ENCODE data around the gene E2F6.
A peak's percentile ranks its signal among the peaks of the same experiment; 100 is the strongest.
"Not testable (repeated sequence)": the region's sequence is repeated elsewhere in the genome, so short reads cannot be mapped to it uniquely, and the experiment has no call there.

E2F6 gene

GRCh38 chr2:11407413-11407812 is 58.5 kb downstream of the E2F6 start:
- TF ChIP-seq CTCF (conservative IDR thresholded peaks at IDR 0.05; ENCODE audit: control insufficient read depth, insufficient read depth, low read depth, low read length): no peak
- DNase-seq (ENCODE audit: low read depth): no peak
- no peak overlapping the region for H3K4me3 ChIP-seq (ENCODE audit: control insufficient read depth, low read depth, low read length)

- peak; percentile 78 for DNase-seq (ENCODE audit: low read depth)
- TF ChIP-seq CTCF (conservative IDR thresholded peaks at IDR 0.05; ENCODE audit: control insufficient read depth, insufficient read depth, low read depth, low read length): no peak
- no peak overlapping the region for H3K4me3 ChIP-seq (ENCODE audit: control insufficient read depth, low read depth, low read length)
Measured at GRCh38 chr2:11406958-11407381, 59.0 kb downstream of the E2F6 start.

GRCh38 chr2:11406267-11406957 is 59.5 kb downstream of the E2F6 start:
- TF ChIP-seq CTCF (conservative IDR thresholded peaks at IDR 0.05; ENCODE audit: control insufficient read depth, insufficient read depth, low read depth, low read length): no peak
- DNase-seq (ENCODE audit: low read depth): peak; percentile 68
- no peak overlapping the region for H3K4me3 ChIP-seq (ENCODE audit: control insufficient read depth, low read depth, low read length)

GRCh38 chr2:11405599-11406266 is 60.2 kb downstream of the E2F6 start:
- TF ChIP-seq CTCF (conservative IDR thresholded peaks at IDR 0.05; ENCODE audit: control insufficient read depth, insufficient read depth, low read depth, low read length): no peak
- H3K4me3 ChIP-seq (ENCODE audit: control insufficient read depth, low read depth, low read length): no peak overlapping the region
- DNase-seq (ENCODE audit: low read depth): no peak

GRCh38 chr2:11405074-11405406 is 60.9 kb downstream of the E2F6 start:
- not testable (repeated sequence) for DNase-seq (ENCODE audit: low read depth); H3K4me3 ChIP-seq (ENCODE audit: control insufficient read depth, low read depth, low read length)

GRCh38 chr2:11404376-11405073 is 61.4 kb downstream of the E2F6 start:
- DNase-seq (ENCODE audit: low read depth): no peak
- no peak for TF ChIP-seq CTCF (conservative IDR thresholded peaks at IDR 0.05; ENCODE audit: control insufficient read depth, insufficient read depth, low read depth, low read length)
- H3K4me3 ChIP-seq (ENCODE audit: control insufficient read depth, low read depth, low read length): no peak overlapping the region

- TF ChIP-seq CTCF (conservative IDR thresholded peaks at IDR 0.05; ENCODE audit: control insufficient read depth, insufficient read depth, low read depth, low read length): no peak
- H3K4me3 ChIP-seq (ENCODE audit: control insufficient read depth, low read depth, low read length): no peak overlapping the region
- DNase-seq (ENCODE audit: low read depth): no peak
Measured at GRCh38 chr2:11402436-11402835, 63.5 kb downstream of the E2F6 start.

Data from fibroblast of mammary gland (primary cell).